Fibroblast of lung (primary cell): ENCODE data around the gene ZCCHC7.

Experiments used
- EZH2 ChIP-seq: IDR thresholded peaks from 2 replicates; pipeline ENCODE4 v1.5.1; 2012; ENCODE audit warnings: low read length, control low read depth, mild to moderate bottlenecking; ENCODE audit errors: missing control alignments
- TF ChIP-seq, protein P1 (sequence below), 2 donors: IDR thresholded peaks in 1 of 2; conservative IDR thresholded peaks in 1 of 2; 1 replicate in 1 of 2; 2 replicates in 1 of 2; pipeline ENCODE4 v1.5.1; 2011 to 2012; ENCODE audit warnings: low read length in 2 of 2, control low read depth in 1 of 2, inconsistent platforms in 1 of 2, low read depth in 1 of 2, mild to moderate bottlenecking in 1 of 2

DNA sequence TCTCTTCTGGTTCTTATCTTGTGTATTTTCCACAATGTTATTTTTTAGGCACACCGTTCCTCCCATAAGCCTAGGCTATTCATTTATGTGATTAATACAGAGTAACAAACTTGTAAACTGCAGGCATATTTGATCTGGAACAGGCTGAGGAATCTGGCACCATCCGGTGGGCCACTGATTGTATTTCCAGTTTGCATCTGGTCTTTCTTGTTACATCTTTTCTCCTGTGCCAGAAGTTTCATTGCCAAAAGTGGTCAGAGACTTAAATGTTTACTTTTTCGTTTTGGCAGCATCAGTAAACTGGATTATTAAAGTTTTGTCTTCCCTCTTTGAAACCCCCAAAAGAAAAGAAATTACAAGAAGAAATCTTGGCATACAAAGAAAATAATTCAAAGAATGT, 17.9 kb upstream of the ZCCHC7 start:
- TF ChIP-seq, protein P1, sequence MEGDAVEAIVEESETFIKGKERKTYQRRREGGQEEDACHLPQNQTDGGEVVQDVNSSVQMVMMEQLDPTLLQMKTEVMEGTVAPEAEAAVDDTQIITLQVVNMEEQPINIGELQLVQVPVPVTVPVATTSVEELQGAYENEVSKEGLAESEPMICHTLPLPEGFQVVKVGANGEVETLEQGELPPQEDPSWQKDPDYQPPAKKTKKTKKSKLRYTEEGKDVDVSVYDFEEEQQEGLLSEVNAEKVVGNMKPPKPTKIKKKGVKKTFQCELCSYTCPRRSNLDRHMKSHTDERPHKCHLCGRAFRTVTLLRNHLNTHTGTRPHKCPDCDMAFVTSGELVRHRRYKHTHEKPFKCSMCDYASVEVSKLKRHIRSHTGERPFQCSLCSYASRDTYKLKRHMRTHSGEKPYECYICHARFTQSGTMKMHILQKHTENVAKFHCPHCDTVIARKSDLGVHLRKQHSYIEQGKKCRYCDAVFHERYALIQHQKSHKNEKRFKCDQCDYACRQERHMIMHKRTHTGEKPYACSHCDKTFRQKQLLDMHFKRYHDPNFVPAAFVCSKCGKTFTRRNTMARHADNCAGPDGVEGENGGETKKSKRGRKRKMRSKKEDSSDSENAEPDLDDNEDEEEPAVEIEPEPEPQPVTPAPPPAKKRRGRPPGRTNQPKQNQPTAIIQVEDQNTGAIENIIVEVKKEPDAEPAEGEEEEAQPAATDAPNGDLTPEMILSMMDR (conservative IDR thresholded peaks at IDR 0.05 in 1 of 2, IDR thresholded peaks at IDR 0.05 in 1 of 2; ENCODE audit: low read depth in 1 of 2, low read length in 2 of 2): no peak
- no peak for TF ChIP-seq EZH2
